ENCODE results near the gene CTNNBL1. TPM values are rescaled to one million over a fixed set of nuclear protein-coding genes. Genes with fewer than 3 reads are reported as not detected.

Gene CTNNBL1
- total and polyA plus RNA-seq, 7 donors = 26.7 to 44.0 (median 37.9) TPM

- Histone ChIP-seq H3K4me3 (no peak overlapping the region), H3K4me1 (peaks cover 10% of the 10 kb centered on the region), H3K27ac (no peak overlapping the region), H3K27me3 (ENCODE audit: insufficient read depth in 3 of 3, low read length in 2 of 3) (no peaks in the 10 kb centered on the region), H3K9me3 (no peaks in the 10 kb centered on the region), H3K36me3 (ENCODE audit: insufficient read depth in 1 of 2, low read depth in 1 of 2) (no peaks in the 10 kb centered on the region)
- no peak for ATAC-seq
- intact Hi-C loops (cut with DNase I) = no loop called here
- no peak for DNase-seq
- TF ChIP-seq, protein P1, sequence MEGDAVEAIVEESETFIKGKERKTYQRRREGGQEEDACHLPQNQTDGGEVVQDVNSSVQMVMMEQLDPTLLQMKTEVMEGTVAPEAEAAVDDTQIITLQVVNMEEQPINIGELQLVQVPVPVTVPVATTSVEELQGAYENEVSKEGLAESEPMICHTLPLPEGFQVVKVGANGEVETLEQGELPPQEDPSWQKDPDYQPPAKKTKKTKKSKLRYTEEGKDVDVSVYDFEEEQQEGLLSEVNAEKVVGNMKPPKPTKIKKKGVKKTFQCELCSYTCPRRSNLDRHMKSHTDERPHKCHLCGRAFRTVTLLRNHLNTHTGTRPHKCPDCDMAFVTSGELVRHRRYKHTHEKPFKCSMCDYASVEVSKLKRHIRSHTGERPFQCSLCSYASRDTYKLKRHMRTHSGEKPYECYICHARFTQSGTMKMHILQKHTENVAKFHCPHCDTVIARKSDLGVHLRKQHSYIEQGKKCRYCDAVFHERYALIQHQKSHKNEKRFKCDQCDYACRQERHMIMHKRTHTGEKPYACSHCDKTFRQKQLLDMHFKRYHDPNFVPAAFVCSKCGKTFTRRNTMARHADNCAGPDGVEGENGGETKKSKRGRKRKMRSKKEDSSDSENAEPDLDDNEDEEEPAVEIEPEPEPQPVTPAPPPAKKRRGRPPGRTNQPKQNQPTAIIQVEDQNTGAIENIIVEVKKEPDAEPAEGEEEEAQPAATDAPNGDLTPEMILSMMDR (IDR thresholded peaks at IDR 0.05) = no peak
- 85 to 92% (median 89%) methylated on average over 8 of the region's 8 CpGs for WGBS, 3 donors
Observed at GRCh38 chr20:37833221-37833896, 139.5 kb downstream of the CTNNBL1 start.

GRCh38 chr20:37836926-37837325 is 143.1 kb downstream of the CTNNBL1 start:
- DNase-seq = no peak
- Histone ChIP-seq H3K27ac (no peak overlapping the region), H3K36me3 (ENCODE audit: insufficient read depth in 1 of 2, low read depth in 1 of 2) (peaks cover 3 to 12% of the 10 kb centered on the region in 2 donors), H3K27me3 (ENCODE audit: insufficient read depth in 3 of 3, low read length in 2 of 3) (no peaks in the 10 kb centered on the region), H3K4me3 (no peak overlapping the region), H3K4me1 (peaks cover 16% of the 10 kb centered on the region), H3K9me3 (no peaks in the 10 kb centered on the region)
- no peak for ATAC-seq
- TF ChIP-seq, protein P1 (IDR thresholded peaks at IDR 0.05) = no peak
- 52 to 79% (median 53%) methylated on average over 5 of the region's 5 CpGs for WGBS, 3 donors
- intact Hi-C loops (cut with DNase I) = no loop called here

- H3K27ac ChIP-seq = no peak overlapping the region
- no peaks in the 10 kb centered on the region for H3K9me3 ChIP-seq
- ATAC-seq = no peak
- peaks cover 16% of the 10 kb centered on the region for H3K4me1 ChIP-seq
- no peaks in the 10 kb centered on the region for H3K27me3 ChIP-seq (ENCODE audit: insufficient read depth in 3 of 3, low read length in 2 of 3)
- 75 to 84% (median 81%) methylated on average over 8 of the region's 8 CpGs for WGBS, 3 donors
- intact Hi-C loops (cut with DNase I) = no loop called here
- H3K36me3 ChIP-seq (ENCODE audit: insufficient read depth in 1 of 2, low read depth in 1 of 2) = peaks cover 3 to 22% of the 10 kb centered on the region in 2 donors
- TF ChIP-seq, protein P1 (IDR thresholded peaks at IDR 0.05) = no peak
- no peak overlapping the region for H3K4me3 ChIP-seq
- DNase-seq = no peak
Observed at GRCh38 chr20:37837924-37838323, 144.1 kb downstream of the CTNNBL1 start.

DNA sequence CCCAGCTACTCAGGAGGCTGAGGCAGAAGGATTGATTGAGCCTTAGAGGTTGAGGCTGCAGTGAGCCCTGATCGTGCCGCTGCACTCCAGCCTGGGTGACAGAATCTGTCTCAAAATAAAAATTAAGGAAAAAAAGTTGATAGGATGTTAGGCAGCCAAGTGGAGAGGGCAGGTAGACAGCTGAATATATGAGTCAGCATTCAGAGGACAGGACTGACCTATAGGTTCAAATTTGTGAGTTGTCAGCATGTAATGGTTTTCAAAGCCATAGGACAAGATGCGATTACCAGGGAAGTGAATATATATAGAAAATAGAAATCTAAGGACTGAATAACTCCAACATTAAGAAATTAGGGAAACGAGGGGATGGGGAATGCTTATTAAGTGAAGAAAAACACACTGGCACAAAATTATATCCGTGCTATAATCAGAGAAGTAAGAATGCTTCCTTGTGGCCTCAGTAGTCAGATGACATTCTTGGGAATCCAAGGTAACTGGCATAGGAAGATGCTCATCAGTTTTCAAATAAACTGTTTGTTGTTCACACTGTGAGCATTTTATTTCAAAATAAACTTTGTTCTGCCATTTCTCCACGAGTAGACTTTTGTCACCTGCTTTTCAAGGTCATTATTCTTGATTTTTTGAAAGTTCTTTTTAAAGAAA is 145.1 kb downstream of the CTNNBL1 start:
- Histone ChIP-seq H3K9me3 (no peaks in the 10 kb centered on the region), H3K27ac (no peak overlapping the region), H3K4me1 (peaks cover 16% of the 10 kb centered on the region), H3K27me3 (ENCODE audit: insufficient read depth in 3 of 3, low read length in 2 of 3) (no peaks in the 10 kb centered on the region), H3K4me3 (no peak overlapping the region), H3K36me3 (ENCODE audit: insufficient read depth in 1 of 2, low read depth in 1 of 2) (peaks cover 3 to 26% of the 10 kb centered on the region in 2 donors)
- intact Hi-C loops (cut with DNase I) = no loop called here
- 71 to 78% (median 72%) methylated on average over 6 of the region's 6 CpGs for WGBS, 3 donors
- TF ChIP-seq, protein P1 (IDR thresholded peaks at IDR 0.05) = no peak
- DNase-seq = no peak
- no peak for ATAC-seq
